Stimulated activated CD4-positive, alpha-beta T cell treated with anti-CD3 and anti-CD28 coated beads, TNF-alpha, amount 100 ng/mL, for 48 hours (primary cell): ENCODE data around the gene QSOX2.

Experiments used
- DNase-seq, 3 donors: peaks; one replicate each; pipeline ENCODE4 v3.0.0-alpha.2; 2020; ENCODE audit warnings: low read depth in 3 of 3

The QSOX2 gene

DNA sequence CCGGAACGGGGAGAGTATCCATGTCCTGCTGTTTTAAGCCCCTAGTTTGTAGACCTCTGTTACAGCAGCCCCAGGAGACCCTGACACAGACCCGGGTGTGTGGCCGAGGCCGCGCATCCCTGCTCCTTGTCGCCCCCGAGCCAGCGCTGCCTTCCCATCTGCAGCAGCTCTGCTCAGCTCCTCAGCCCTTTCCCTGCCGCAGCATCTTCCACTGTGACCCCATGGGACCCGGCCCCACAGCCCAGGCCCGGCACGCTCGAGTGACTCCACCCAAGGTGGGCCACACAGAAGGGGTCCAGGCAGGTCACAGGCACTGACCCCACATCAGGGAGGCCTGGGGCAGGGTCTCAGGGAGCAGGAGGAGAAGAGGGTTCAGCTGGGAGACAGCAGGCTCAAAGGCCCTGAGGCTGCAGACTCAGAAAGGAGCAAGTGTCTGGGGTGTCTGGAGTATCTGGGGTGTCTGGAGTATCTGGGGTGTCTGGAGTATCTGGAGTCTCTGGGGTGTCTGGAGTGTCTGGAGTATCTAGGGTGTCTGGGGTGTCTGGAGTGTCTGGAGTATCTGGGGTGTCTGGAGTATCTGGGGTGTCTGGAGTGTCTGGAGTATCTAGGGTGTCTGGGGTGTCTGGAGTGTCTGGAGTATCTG lies 71.8 kb downstream of the QSOX2 start:
- DNase-seq: no peak

DNA sequence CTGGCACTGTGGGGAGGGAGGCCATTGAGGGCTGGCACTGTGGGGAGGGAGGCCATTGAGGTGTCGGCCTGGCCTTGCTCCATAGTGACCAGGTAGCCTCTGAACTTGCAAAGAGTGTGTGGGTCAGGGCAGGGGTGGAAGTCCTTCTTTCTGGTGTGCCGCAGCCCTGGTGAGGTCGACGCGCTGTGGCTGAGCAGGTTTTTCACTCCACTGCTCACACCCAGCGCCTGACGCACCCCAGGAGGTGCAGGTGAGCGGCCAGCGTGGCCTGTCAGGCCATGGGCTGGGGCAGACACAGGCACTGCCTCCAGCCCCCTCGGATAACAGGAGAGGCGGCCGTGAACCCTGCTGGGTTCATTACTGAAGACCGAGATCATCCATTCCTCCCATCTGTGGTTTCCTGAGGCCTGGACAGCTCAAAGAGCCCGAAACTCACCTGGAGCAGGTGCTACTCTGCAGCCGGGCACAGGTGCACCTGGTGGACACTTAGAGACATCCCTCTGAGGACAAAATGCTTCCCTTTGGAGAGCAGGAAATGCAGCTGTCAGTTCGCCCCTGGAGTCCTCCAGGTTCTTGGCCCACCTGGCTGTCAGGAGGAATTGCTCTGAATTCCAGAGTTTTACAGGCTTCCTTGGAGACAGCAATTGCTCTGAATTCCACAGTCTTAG lies 73.1 kb downstream of the QSOX2 start:
- no peak for DNase-seq

DNA sequence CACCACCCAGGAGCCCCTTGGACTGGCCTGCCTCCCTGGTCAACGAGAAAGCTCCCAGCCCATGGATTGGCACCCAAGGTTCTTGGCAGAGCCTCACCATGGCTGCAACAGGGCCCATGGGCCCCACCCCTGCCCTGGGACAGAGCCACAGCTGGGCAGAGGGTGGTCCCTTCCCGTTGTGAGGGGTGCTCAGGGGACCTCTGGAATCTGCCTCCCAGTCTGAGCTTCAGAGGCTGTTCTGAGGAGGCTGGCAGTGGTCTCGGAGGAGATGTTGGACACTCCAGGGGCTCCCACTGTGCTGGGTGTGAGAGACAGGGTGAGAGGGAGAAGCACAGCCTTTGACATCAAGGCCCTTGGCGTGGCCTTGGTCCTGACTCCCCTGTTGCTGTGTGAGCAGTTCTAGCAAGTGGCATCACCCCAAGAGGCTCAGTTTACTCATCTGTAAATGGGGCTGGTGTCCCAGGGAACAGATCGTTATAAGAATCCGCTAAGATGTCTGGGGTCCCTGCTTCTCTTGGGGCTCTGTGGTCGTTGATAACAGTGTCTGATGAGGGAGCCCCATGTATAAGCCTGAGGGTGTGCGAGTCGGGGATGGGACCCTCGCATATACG lies 73.7 kb downstream of the QSOX2 start:
- no peak for DNase-seq

DNA sequence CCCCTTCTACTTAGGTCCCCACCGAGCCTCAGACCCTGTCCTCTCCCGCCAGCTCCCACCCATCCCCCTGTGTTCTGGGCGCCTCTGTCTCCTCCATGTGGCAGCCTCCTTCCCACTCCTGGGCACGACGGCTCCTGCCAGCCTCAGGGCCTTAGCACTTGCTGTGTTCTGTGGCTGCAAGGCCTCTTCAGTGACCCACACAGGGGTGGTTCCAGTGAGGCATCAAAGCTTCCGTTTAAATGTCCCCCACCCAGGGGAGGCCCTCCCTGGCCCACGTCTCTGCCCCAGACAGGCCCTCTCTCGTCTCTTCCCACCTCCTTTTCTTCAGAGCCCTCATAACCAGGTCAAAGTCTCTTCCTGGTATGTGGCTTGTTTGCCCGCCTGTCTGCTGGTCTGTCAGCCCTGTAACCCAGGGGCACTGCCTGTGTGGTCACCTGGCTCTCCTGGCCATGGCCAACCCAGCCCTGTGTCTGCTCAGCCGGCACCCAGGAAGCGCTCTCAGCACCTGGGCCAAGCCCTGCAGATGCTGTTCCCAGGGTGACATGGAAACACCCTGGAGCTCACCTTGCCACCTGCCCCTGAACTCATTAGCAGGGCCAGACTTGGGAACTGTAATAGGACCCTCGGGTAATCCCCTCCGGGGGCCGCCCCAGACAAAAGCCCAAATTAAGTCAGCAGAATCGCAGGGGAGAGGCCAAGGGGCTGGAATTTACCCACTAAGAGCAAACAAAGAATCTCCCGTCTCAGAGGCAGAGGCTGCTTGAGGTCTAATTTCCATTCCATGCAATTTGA lies 74.4 kb downstream of the QSOX2 start:
- DNase-seq: no peak

DNA sequence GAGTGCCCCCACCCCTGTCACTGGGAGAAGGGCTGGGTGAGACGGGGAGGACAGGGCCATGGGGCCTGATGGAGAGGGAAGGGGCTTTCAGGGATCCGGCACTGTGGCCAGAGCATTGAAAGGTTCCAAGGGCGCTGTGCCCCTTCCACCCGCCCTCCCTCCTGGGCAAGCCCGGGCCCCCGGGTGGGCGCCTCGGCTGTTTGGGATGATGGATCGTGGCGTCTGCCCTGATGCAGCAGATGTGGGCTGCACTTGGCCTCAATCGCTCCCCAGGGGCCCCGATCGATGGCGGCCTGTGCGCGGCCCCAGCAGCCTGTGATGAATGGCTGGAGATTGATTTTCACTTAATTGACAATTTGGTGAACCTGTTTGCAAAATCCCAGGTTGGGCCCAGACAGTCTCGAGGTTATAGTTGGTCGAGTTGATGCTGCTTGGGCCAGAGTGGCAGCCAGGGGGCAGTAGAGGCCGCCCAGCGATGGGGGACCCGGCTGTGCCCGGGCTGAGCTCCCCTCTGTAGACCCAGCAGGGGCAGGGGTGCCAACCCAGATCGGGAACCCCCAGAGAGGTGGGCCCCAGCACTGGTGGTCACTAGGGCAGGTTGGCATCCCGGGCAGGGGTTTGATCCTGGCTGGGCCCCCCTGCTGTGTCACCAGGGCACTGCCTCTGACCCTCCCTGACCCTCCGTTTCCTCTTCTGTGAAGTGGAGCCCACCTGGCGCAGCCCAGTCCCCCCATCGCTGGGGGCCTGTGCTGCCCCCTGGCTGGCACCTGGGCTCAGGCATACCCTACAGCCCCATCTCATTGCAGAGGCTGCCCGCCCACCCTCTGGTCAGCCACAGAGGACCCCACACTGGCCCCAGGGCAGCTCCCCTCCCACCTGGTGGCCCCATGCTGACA lies 75.4 kb downstream of the QSOX2 start:
- peak; percentile 31 to 45 (median 37) for DNase-seq

DNA sequence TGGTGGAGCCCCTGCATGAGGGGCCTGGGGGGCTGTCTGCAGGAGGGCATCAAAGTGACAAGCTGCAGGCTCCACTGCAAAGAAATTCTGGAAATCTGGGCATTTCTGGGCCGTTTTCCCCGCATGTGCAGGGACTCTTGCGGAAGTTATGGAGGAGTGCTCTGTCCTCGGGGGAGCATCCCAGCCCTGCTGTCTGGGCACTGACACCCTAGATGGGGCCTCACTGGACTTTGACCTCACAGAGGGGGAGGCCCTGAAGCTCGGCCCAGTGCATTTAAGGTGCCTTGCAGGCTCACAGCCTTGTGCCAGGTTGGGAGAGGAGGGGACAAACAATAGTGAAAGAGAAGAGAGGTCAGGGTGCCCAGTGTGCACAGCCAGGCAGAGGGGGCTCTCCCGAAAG lies 76.1 kb downstream of the QSOX2 start:
- no peak for DNase-seq

DNA sequence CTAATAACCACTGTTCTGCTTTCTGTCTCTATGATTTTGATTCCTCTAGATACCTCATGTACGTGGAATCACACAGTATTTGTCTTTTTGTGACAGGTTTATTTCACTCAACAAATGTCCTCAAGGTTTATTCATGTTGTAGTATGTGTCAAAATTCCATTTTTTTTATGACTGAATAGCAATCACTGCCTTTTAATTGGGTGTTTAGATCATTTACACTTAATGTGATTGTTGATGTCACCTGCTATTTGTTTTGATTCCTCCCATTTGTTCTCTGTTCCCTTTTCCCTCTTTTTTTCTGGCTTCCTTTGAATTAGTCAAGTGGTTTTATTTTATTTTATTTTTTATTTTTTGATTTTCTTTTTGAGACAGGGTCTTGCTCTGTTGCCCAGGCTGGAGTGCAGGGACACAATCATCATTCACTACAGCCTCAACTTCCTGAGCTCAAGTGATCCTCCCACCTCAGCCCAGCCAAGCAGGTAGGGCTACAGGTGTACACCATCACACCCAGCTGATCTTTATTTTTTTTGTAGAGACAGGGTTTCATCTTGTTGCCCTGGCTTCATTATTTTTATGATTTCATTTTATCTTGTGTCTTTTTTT lies 82.3 kb downstream of the QSOX2 start:
- no peak for DNase-seq

DNA sequence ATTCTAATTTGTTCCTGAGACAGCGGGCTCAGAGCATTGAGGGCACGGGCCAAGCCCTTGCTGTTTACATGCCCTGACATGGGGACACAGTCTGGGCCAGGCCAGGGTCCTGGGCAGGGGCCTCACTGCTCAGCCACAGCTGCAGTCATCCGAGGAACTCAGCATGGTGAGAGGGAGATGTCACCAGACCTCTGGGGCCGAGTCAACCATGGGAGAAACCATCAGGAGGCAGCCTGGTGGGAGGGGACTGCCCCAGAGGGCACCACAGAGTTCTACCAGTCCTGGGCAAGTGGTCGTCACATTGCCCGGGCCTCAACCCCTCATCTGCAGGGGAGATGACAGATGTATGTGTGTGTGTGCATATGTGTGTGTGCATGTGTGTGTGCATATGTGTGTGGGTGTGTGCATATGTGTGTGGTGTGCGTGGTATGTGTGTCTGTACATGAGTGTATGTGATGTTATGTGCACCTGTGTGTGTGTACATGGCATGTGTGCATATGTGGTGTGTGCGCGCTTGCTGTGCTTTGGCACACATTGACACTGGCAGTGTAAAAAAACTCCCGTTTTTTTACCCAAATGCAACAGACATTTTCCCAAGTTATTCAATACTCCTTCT lies 84.5 kb downstream of the QSOX2 start:
- no peak for DNase-seq

DNA sequence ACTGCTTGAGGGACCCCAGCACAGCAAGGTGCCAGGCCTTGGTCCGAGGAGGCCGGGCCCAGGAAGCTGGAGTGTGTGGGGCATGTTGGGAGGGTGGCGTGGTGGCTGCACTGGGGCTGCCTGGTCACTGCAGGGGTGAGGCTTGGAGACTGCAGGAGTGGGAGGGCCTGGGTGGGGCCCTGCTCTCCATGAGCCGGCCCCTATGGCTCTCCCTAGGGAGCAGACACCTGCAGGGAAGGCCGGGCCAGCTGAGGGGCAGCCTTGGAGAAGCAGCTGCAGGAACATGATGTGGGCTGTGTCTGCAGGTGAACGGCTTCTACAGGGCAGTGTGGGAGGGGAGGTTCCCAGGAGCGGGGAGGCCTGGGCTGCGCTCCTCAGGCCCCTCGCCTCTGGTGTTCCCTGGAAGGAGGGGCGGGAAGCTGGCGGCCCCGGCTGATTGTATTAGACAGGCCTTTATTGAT lies 85.2 kb downstream of the QSOX2 start:
- no peak for DNase-seq

DNA sequence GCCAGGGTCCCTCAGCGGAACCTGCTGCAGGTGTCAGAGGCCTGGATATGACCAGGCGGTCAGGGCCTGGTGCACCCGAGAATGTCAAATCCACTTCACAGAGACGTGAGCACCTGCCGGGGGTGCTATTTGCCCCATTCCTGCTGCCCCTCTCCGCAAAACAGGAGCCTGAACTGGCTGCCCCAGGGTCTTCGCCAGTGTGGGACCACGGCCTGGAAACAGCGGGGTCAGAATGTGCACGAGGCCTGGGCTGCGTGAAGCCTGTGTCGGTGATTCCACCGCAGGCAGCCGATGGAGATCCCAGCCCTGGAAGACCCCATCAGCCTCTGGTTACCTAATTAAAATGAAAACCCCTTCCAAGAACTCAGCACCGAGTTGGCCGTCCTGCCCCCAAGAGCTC lies 85.8 kb downstream of the QSOX2 start:
- DNase-seq: no peak

DNA sequence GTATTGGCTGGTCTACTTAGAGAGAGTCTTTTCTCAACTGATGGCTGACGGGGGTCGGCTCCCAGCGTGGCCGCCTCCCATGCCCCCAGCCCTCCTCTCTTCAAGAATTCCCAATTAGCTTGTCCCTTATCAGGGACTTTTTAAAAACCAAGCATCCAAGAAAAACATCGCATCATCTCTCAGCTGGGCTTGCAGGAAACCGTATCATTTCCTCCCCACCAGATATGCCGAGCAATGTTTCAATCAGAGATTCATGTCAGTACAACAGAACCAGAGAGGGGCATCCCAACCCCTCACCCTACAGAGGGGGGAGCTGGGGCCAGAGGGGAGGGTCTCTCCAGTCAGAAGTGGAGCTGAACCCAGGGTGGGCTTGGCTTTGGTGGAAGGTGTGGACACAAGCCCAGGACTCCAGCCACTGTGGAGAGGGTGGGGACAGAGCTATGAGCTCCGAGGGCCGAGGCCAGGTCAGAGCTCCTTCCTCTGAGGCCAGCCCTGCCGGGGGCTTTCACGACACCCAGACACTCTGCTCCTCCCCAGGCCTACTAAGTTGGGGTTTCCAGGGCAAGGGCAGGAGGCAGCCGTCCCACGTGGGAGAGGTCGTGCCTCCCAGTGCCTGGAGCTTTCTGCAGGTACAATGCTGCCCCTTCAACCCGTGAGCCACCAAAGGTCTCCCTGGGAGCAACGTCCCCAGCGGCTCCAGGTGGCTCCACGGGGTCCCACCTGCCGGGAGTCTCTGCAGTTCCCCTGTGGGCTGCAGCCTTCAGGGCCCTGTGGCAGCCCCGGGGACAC lies 87.9 kb downstream of the QSOX2 start:
- DNase-seq: no peak
